HUES6 (cell line): ENCODE measurements around the gene USP35.

ENCODE experiments used
- H3K27ac ChIP-seq: 2 replicates; pipeline ENCODE4 v1.7.0; 2013; ENCODE audit warnings: low read depth, mild to moderate bottlenecking, low read length, inconsistent platforms
- H3K27me3 ChIP-seq: 2 replicates; pipeline ENCODE4 v1.6.1; 2013; ENCODE audit warnings: low read length; ENCODE audit not compliant: control insufficient read depth, insufficient read depth
- H3K36me3 ChIP-seq: 2 replicates; pipeline ENCODE4 v1.6.1; 2013; ENCODE audit warnings: low read length; ENCODE audit not compliant: control insufficient read depth, insufficient read depth
- H3K4me1 ChIP-seq: 2 replicates; pipeline ENCODE4 v1.6.1; 2013; ENCODE audit warnings: low read length; ENCODE audit not compliant: control insufficient read depth, insufficient read depth
- H3K4me3 ChIP-seq: 2 replicates; pipeline ENCODE4 v1.5.1; 2013; ENCODE audit warnings: low read depth, low read length
- H3K9ac ChIP-seq: one replicate; pipeline ENCODE4 v1.6.1; 2013; ENCODE audit warnings: mild to moderate bottlenecking, low read length
- H3K9me3 ChIP-seq: 2 replicates; pipeline ENCODE4 v1.6.1; 2013; ENCODE audit warnings: low read depth, low read length; ENCODE audit not compliant: control insufficient read depth, insufficient read depth

USP35 gene

DNA sequence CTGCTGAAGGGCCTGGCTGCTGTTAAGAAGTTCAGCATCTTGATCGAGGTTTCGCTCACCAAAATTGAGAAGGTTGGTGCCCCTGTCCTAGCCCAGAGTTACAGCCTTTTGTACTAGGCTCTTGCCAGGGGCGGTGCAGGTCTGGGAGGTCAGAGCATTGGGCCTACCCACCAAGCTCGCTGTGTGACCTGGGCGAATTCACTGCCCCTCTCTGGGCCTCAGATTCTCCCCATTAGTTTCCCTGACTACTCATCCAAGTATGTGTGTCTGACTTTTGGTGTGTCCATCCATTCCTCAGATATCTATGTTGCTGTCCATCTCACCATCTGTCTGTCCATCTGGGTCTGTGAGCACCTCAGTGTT is 10.9 kb downstream of the USP35 start:
- no peaks in the 10 kb centered on the region for H3K27me3 ChIP-seq
- H3K4me3 ChIP-seq, result no peak overlapping the region
- 0 out of 2 replicates have a peak, but pooled peaks cover 3% of the 10 kb centered on the region for H3K4me1 ChIP-seq
- peaks cover 12% of the 10 kb centered on the region for H3K36me3 ChIP-seq
- H3K9ac ChIP-seq, result no peak overlapping the region
- H3K27ac ChIP-seq, result no peak overlapping the region
- no peaks in the 10 kb centered on the region for H3K9me3 ChIP-seq

GRCh38 chr11:78200061-78200460 is 11.3 kb downstream of the USP35 start:
- Histone ChIP-seq H3K27me3 (no peaks in the 10 kb centered on the region), H3K27ac (no peak overlapping the region), H3K36me3 (peaks cover 12% of the 10 kb centered on the region), H3K9ac (no peak overlapping the region), H3K4me3 (no peak overlapping the region), H3K9me3 (no peaks in the 10 kb centered on the region), H3K4me1 (0 out of 2 replicates have a peak, but pooled peaks cover 3% of the 10 kb centered on the region)

DNA sequence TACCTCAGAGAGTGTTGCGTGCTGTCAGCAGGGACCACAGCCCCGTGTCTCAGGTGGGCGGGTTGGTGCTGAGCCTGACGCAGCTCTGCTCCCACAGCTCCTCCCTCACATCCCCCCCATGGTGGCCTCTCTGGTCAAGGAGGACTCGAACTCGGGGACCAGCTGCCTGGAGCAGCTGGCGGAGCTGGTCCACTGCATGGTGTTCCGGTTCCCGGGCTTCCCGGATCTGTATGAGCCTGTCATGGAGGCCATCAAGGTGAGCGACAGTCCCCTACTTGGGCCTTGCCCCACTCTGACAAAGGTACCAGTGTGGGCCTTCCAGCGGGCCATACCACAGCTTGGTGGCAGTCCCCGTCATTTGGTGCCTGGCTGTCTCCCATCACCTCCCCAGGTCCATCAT is 11.8 kb downstream of the USP35 start:
- Histone ChIP-seq H3K36me3 (peaks cover 13% of the 10 kb centered on the region), H3K4me3 (no peak overlapping the region), H3K9ac (no peak overlapping the region), H3K27me3 (no peaks in the 10 kb centered on the region), H3K27ac (no peak overlapping the region), H3K9me3 (no peaks in the 10 kb centered on the region), H3K4me1 (0 out of 2 replicates have a peak, but pooled peaks cover 3% of the 10 kb centered on the region)

GRCh38 chr11:78201096-78201818 is 12.5 kb downstream of the USP35 start:
- Histone ChIP-seq H3K4me3 (no peak overlapping the region), H3K9me3 (no peaks in the 10 kb centered on the region), H3K27me3 (no peaks in the 10 kb centered on the region), H3K9ac (no peak overlapping the region), H3K4me1 (0 out of 2 replicates have a peak, but pooled peaks cover 3% of the 10 kb centered on the region), H3K27ac (no peak overlapping the region), H3K36me3 (peaks cover 16% of the 10 kb centered on the region)

DNA sequence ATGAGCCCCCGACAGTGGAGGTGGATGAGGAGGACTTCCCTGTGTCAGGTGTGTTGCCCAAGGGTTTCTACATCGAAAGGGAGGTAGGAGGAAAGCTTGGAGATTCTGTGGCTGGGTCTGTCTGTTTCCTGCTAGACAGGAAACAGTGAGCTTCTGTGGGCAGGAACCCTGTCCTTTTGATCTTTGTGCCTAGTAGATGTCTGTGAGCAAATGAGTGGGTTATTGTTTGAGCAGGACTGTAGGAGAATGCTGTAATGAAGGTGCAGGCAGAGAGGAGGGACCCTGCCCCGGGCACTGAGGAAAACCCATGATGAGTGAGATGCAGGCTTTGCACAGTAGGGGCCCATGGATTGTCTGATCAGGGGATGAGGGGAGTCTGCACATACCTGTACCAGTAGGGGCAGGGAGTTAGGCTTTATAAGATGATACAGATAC is 14.0 kb downstream of the USP35 start:
- H3K4me3 ChIP-seq, result no peak overlapping the region
- H3K36me3 ChIP-seq, result peaks cover 18% of the 10 kb centered on the region
- H3K27ac ChIP-seq, result no peak overlapping the region
- 0 out of 2 replicates have a peak, but pooled peaks cover 3% of the 10 kb centered on the region for H3K4me1 ChIP-seq
- H3K27me3 ChIP-seq, result no peaks in the 10 kb centered on the region
- no peaks in the 10 kb centered on the region for H3K9me3 ChIP-seq
- H3K9ac ChIP-seq, result no peak overlapping the region

DNA sequence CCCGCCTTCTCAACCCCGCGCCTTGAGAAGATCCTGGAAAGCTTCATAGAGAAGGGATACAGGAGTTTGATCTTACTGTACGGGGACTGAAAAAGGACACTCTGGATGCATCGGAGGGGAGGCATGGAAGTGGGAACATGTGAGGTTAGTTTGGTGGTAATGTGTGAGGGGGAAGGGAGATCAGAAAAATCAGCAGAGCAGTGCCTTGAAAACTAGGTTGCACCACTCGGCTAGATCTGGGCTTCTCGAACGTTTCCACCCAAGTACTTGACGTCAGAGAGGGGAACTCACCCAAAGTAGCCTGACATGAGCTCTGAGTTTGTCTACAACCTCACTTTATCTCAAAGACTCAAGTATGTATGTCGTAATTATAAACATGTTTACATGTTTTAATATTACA is 14.5 kb downstream of the USP35 start:
- Histone ChIP-seq H3K27ac (no peak overlapping the region), H3K36me3 (peaks cover 22% of the 10 kb centered on the region), H3K9me3 (no peaks in the 10 kb centered on the region), H3K4me1 (0 out of 2 replicates have a peak, but pooled peaks cover 3% of the 10 kb centered on the region), H3K27me3 (no peaks in the 10 kb centered on the region), H3K4me3 (no peak overlapping the region), H3K9ac (no peak overlapping the region)

DNA sequence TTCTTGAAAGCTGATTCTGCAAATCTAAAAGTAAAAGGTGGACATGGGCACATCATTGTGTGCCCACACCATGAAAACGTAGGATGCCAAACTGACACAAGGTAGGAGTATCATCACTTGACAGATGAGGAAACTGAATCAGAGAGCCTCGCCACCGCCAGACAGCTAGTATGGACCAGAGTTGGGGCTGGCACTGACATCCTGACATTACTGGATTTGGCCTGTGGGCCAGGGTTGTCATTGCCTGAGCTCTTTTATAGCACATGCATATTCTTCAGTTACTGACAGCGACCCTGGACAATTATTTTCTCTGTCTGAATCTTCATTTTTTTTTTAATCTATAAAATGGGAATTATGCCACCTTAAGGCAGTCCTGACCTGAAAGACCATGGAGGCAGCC is 16.5 kb downstream of the USP35 start:
- H3K27me3 ChIP-seq, result no peaks in the 10 kb centered on the region
- no peak overlapping the region for H3K4me3 ChIP-seq
- H3K27ac ChIP-seq, result no peak overlapping the region
- H3K36me3 ChIP-seq, result peaks cover 36% of the 10 kb centered on the region
- H3K4me1 ChIP-seq, result 0 out of 2 replicates have a peak, but pooled peaks cover 3% of the 10 kb centered on the region
- no peaks in the 10 kb centered on the region for H3K9me3 ChIP-seq
- H3K9ac ChIP-seq, result no peak overlapping the region

DNA sequence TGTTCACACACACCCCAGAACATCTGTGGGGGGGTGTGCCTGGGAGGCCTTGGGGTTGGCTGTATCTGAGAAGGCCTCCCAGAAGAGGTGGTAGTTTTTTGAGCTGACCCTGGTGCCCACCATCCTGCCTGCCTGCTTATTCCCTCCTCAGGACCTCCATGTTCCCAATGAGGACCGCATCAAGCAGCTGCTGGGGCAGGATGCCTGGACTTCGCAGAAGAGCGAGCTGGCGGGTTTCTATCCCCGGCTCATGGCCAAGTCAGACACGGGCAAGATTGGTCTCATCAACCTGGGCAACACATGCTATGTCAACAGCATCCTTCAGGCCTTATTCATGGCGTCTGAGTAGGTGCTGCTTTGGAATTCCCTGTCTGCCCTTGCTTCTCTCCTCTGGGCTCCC is 17.0 kb downstream of the USP35 start:
- Histone ChIP-seq H3K9ac (no peak overlapping the region), H3K27me3 (no peaks in the 10 kb centered on the region), H3K27ac (no peak overlapping the region), H3K4me3 (no peak overlapping the region), H3K4me1 (0 out of 2 replicates have a peak, but pooled peaks cover 3% of the 10 kb centered on the region), H3K36me3 (peaks cover 37% of the 10 kb centered on the region), H3K9me3 (no peaks in the 10 kb centered on the region)

DNA sequence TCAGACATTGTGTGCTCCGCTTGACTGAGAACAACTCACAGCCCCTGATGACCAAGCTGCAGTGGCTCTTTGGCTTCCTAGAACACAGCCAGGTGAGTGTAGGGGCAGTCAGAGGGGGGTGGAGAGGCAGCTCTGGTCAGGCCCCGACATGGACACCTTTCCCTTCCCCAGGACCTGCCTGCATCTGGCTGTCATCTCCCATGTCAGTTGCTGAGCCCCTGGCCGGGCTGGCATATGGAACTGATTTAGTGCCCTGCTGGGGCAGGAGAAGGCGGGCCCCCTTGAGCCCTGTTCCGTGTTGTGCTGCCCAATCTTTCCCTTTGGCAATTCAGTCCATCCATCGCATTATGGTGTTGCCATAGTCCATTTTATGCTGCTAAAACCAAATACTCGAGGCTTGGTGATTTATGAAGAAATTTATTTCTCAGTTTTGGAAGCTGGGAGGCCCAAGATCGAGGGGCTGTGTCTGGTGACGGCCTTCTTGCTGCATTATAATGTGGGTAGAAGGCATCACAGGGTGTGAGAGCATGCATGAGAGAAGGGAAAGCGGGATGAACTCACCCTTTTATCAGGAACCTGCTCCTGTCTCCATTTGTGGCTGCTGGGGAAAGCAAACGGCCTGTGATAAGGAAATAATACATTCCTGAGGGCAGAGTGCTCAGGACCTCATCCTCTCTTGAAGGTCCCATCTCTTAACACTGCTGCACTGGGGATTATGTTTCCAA is 19.0 kb downstream of the USP35 start:
- Histone ChIP-seq H3K27me3 (no peaks in the 10 kb centered on the region), H3K4me1 (no peaks in the 10 kb centered on the region), H3K27ac (no peak overlapping the region), H3K36me3 (peaks cover 33% of the 10 kb centered on the region), H3K4me3 (no peak overlapping the region), H3K9me3 (no peaks in the 10 kb centered on the region), H3K9ac (no peak overlapping the region)

GRCh38 chr11:78208257-78209165 is 19.8 kb downstream of the USP35 start:
- H3K27me3 ChIP-seq, result no peaks in the 10 kb centered on the region
- H3K4me1 ChIP-seq, result no peaks in the 10 kb centered on the region
- H3K4me3 ChIP-seq, result no peak overlapping the region
- peaks cover 34% of the 10 kb centered on the region for H3K36me3 ChIP-seq
- H3K9ac ChIP-seq, result no peak overlapping the region
- no peak overlapping the region for H3K27ac ChIP-seq
- H3K9me3 ChIP-seq, result no peaks in the 10 kb centered on the region
